ENCODE results near the gene COL18A1.
"Not testable (repeated sequence)": the region's sequence is repeated elsewhere in the genome, so short reads cannot be mapped to it uniquely, and the experiment has no call there.

COL18A1 gene

DNA sequence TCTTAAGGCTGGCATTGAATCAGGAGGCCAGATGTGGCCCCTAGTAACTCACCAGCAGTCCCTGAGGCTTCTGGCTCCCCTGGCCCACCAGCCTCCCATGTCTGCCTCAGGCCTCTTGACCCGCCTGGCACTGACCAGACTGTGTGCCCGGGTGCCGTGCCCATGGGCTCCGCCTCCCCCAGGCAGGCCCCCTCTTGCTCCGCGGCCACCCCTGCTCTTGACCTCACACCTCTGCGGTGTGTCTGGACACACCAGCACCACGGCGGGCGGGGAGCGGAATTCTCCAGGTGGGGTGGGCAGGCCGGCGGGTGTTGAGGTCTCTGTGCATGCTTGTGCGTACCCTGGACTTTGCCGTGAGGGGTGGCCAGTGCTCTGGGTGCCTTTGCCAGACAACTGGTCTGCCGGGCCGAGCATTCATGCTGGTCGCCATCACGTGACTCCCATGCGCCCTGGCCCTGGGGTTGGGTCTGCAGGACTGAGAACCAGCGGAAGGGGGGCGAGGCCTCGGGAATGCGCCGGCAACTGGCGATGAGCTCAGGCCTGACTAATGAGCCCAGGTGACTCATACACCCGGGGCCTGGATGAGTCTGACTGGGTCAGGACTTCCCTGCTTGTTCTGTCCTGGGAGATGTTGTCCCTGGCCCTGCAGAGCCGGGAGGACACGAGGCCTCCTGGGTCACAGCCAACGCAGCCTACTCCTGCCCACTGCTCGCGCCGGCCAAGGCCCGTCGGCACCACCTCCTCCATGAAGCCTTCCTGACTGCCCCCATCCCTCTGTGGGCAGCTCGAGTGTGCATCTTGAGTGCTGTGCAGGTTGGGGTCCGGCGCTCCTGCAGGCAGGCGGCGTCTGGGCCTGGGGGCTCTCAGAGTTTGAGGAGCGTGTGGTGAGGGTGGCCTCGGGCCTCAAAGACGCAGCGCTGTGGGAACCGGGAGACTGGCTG lies 22.6 kb downstream of the COL18A1 start:
- DNase-seq (ENCODE audit: low spot score): no peak

DNA sequence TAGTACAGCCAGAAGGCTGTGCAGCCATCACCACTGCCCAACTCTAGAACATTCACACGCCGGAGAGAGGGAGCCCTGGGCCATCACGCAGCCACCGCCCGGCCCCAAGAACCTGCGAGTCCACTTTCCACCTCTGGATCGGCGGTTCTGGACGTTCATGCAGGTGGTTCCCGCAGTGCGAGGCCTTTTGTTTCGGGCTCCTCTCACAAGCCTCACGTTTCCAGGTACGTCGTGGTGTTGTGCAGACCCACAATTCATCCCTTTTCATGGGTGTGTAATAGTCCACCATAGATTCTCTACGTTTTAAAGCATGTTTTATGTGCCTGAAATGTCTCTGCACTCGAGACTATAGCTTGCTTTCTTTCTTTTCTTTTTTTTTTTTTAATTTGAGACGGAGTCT lies 23.6 kb downstream of the COL18A1 start:
- no peak for DNase-seq (ENCODE audit: low spot score)

DNA sequence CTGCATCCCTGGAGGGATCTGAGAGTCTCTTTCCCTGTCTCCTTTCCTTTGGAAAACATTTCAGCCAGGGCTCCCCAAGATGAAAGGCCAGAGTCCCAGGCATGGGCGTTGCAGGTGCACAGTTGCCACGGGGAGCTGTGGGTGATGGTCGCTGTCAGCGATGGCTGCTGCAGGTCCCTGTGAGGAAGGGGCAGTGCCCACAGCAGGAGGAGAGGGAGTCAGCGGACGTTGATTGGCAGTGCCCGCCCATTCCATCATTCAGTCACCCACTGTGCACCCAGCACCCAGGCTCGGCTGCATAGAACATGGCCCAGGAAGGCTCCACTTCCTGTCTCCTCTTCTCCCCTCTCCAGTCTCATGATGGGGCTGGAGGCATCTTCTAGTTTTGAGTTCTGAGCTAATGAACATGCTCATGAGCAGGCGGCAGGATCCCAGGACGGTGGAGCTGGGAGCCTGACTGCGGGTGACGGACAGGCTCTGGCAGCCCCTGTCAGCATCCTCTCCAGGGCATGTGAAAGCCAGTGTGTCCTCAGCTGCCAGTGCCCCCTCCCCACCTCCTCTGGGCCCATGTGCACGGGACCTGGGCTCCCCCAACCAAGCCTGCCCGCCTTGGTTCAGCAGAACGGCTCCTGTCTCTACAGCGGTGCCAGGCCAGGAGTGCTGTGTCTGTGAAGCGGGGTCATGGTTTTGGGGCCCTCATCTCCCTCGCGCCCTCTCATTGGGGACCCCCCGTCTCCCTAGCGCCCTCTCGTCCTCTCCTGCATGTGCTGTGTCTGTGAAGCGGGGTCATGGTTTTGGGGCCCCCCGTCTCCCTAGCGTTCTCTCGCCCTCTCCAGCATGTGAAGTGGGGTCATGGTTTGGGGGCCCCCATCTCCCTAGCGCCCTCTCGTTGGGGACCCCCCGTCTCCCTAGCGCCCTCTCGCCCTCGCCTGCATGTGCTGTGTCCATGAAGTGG lies 24.5 kb downstream of the COL18A1 start:
- DNase-seq (ENCODE audit: low spot score): no peak

DNA sequence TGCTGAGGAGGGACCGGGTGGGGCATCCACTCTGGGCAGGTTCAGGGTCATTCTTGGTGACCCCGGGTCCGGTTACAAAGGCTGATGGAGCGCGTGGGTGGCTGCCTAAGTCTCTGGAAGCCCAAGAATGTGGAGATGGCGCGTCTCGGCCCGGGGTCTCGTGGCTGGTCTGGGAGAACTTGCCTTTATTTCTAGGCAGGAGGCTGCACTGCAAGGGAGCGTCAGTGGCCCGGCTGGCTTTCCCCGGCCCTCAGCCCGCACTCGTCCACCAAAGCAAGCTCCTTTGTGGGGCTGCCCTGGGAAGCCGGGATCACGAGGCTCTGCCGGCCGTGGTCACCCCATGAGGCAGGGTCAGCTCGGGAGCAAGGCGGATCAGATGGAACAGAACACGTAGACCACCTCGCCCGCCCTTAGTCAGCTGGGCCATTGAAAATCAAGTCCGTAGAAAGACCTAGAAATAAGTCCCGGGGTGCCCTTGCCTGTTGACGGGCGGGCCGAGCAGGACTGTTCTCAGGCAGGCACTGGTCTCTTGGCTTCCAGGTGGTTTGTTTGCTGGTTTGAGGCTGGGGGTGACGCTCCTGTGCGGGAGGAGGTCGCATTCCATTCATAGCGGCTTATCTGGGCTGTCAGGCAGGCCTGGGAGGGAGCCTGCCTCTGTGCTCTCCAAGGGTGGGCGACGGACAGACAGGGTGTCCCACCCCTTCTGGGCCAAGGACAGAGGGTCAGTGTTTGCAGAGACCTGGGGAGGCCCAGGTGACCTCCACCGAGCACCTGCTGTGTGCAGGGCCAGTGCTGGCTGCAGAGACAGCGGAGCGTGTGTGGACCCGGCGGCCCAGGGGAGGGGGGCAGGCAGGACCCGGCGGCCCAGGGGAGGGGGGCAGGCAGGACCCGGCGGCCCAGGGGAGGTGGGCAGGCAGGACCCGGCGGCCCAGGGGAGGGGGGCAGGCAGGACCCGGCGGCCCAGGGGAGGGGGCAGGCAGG lies 25.8 kb downstream of the COL18A1 start:
- DNase-seq (ENCODE audit: low spot score): no peak

DNA sequence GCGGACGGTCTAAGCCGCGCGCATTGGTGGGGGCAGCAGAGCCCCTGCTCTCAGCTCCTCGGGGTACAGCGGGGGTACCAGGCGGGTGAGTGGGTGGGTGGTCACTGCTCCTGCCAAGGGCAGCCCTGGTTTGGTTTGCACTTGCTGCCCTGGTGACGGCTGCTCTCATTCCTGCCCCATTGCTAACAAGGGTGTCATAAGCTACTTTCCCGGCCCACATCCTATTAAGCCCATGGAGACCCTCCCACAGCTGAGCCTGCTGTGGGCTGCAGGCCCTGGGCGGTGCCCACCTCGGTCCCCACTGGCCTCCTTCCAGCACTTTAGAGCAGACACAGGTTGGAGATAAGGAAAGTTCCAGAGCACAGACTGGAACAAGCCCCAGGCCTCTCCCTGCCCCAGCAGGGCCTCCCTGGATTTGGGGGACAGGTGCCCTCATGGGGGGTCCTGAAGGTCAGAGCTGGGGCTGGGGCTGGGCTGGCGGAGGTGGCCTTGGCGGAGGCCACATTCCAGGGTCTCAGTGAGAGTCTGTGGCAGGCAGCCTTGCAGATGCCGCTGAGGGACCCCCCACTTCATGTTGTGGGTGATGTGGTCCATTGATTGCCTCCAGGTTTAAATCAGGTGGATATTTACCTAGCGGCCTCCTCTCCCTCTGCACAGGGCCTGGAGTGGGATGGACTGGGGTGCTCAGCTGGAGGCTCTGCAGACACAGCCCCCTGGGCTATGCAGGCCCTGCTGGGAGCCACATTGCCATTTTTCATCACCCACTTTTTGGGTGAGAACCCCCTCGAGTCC lies 27.0 kb downstream of the COL18A1 start:
- DNase-seq (ENCODE audit: low spot score): no peak

DNA sequence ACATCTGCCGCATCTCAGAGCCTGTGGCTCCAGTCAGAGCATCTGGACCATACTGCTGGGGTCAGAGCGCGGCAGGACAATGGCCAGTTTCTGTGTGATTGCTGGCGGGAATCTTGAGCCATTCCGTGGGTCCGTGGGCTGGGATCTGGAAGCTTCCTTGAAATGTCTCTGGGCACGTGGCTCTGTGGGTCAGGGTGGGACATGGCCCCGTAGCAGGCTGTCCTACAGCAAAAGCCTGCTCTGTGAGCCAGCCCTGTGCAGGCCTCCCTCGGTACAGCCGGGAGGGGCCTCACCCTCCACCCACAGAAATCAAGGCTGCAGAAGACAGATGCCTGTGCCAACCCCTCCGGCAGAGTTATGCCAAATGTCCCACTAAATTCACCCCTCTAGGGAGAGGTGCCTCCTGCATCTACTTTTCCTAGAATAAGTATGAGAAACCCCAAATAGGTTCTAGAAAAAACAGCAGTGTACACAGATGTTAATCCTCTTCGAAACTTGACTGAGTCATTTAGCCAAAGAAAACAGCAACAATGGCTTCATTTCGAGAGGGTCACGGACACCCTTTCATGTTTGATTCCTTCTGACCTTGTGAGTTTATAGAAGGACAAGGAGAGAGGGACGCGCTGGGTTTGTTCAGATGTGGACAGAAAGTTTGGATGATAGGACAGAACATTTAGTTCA lies 27.8 kb downstream of the COL18A1 start:
- DNase-seq (ENCODE audit: low spot score): no peak

DNA sequence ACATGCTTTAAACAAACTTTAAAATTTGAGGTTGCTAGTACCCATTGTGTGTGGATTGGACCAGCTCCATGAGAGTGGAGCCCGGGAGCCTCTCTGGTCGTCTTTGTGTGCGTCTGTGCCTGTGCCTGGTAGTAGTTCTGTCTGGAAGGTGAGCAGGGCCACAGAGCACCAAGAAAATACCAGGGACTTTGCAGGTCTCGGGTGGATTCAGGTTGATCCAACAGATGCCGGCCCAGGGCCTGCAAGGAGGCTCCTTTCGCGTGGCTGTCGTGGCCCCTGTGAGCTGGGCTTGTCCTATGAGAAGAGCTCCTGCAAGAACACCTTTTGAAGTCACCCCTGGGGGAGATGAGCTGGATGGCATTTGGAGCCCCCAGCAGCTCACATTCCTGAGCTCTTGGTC lies 28.3 kb downstream of the COL18A1 start:
- DNase-seq (ENCODE audit: low spot score): no peak

DNA sequence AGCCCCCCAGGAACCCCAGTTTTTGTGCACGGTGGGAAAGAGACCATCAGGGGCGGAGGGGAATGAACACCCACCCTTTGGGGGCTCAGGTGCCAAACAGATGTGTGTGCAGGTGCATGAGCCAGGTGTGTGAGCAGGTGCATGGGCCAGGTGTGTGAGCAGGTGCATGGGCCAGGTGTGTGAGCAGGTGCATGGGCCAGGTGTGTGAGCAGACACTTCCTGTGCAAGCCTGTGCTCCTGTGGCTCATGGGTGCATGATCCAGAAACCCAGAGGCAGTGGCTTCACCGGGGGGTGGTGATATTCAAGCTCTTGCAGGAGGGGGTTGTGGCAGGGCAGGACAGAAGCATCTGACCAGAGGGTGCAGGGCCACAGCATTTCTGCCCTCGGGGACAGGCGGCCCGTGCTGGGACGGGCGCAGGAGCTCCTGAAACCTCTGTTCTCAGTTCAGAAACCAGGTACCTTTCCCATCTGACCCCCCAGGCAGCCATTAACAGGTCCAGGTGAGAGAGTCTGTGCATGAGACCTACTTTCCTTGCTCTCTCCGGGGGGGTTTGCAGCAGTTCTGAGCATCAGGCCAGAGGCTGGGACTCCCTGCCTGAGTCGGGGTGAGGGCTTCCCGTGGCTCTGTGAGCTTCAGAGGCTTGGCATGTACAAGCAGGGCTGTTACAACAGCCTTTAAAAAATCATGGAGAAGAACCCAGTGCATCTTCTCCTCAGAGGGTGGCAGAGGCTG lies 29.1 kb downstream of the COL18A1 start:
- no peak for DNase-seq (ENCODE audit: low spot score)

DNA sequence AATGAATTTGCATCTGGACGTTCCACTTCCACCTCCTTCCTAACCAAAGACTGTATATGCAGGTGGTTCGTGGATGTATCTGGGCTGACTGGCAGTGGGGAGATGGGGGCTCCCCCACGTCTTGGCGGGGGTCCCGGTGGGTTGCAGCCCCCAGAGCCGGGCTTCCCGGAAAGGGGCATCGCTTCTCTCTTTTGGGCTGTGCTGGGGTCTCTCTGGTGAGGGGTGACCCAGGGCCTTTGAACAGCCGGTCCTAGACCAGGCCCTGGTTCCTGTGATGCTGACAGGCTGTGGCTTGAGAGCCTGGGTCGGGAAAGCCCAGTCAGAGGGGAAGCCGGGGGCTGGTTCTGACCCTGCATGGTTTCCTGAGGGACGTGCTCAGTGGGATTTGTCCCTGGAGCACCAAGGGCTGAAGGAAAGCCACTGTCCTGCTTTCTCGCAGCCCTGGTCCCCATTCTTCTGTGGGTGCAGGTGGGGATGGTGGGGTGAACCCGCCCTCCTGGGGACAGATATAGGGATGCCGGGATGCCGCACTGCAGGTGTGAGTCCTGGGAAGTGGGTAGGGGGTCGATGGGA lies 29.8 kb downstream of the COL18A1 start:
- no peak for DNase-seq (ENCODE audit: low spot score)

DNA sequence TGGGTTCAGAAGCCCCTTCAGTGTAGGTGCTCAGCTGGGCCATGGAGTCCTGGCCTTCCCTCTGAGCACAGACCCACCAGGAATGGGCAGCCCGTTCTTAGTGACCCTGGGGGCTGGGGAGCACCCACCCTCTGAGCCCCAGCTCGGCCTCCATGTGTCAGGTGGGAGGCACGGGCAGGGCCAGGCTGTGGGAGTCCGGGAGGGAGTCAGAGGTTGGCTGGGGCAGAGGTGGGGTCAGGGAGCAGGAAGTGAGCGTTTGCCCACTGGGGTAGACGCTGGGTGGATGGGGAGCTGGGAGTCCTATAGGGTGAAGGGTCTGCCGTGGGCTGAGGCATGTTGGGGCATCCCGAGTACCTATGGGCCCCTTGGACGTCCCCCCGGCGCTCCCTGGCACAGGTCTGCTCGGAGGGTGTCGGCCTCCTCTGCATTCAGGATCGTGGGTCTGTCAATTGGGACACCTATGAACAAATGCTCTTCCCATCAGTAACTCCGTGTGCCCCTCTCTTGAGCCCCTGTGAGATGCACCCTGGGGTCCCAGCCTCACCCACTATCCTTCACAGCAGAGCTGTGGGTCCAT lies 30.5 kb downstream of the COL18A1 start:
- no peak for DNase-seq (ENCODE audit: low spot score)

DNA sequence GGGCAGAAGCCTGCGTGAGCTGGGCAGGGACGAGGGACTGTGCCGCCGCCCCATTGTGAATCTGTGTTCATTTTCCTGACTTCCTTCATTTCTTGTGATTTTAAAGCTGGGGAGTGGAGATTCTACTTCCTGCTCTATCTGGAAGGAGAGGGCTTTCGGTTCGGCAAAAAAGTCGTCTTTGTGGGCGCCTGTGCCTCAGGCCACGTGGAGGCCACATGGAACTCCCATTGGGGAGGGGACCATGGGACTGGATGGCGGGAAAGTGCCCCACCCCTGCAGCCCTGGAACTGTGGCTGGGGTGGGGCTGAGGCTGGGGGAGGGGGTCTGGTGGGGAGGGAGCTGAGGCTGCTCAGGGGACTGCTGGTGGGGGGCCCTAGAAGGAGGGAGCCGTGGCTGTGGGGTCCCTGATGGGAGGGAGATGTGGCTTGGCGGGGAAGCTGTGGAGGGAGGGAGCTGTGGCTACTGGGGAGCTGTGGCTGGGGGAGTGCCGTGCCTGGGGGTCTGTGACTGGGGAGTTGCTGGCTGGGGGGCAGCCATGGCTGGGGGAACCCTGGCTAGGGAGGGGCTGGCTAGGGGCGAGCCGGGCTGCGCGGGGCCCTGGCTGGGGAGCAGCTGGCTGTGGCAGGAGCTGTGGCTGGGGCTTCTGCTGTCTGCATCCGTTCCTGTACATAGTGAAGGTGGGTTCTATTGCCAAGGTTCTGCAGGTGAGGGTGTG lies 31.5 kb downstream of the COL18A1 start:
- DNase-seq (ENCODE audit: low spot score): peak; percentile 38

DNA sequence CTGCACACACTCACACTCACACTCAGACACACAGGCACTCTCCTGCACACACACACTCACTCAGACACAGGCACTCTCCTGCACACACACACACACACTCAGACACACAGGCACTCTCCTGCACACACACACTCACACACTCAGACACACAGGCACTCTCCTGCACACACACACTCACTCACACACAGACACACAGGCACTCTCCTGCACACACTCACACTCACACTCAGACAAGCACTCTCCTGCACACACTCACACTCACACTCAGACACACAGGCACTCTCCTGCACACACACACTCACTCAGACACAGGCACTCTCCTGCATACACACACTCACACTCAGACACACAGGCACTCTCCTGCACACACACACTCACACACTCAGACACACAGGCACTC lies 32.9 kb downstream of the COL18A1 start:
- not testable (repeated sequence) for DNase-seq (ENCODE audit: low spot score)

DNA sequence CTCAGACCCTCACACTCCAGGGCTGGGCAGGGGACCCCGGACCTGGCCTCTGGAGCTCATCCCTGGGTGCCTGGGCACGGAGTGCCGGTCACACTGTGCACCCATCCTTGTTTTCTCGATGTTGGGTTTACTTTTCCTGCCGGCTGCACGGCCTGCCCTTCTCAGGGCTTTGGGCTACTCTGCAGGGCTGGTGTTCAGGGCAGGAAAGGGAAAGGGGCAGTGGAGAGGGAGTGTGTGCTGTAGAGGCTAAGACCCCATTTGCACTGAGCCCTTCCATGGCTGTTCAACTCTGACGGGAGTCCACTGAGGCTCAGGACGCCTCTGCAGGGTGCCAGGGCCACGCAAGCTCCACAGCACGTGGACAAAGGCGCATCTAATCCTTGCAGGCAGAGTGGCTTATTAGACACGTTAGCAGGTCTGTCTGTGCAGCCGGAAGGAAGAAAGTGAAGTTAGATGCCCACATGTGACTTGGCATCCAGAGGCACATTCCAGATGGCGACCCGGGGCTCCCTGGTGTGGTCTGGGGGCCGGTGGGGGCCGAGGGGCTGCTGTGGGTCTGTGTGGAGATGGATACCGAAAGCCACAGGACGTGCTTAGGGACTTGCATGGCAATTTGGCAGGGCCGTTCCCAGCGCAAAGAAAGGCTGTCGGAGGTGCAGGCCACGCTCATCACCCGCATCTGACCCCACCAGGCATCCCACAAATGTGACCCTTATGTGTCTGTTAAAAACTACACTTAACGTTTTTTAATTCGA lies 33.6 kb downstream of the COL18A1 start:
- DNase-seq (ENCODE audit: low spot score): no peak

DNA sequence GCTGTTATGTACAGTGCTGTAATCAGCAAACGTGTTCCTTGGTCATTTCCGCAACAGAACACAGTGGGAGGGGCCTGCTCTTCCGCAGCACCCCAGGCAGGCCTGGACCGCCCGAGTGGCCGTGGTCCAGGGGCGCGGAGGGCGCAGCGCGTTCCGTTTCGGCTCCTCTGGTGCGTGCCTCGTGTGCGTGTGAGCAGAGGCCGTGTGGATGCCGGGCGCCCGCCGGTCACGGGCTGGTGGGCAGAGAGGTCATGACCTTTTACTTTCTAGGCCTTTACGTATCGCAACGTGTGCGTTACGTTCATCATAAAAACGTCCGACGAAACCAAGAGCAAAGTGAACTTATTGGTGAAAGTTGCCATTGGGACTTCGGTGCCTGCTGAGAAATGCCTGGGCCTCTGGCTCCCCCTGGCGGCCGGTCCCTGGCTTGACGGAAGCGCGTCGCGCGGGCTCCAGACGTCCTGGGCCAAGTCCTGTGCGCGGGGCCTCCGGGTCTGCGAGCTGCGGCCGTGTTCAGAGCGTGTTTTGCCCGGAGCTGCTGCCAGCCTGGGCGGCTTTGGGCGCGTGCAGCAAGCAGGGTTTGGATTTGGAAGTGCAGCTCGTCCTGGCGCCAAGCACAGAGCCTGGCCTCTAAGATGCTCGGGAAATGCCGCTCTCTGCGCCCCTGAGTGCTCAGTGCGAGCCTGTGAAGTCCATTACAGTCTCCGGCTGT lies 34.4 kb downstream of the COL18A1 start:
- DNase-seq (ENCODE audit: low spot score): peak; percentile 83

DNA sequence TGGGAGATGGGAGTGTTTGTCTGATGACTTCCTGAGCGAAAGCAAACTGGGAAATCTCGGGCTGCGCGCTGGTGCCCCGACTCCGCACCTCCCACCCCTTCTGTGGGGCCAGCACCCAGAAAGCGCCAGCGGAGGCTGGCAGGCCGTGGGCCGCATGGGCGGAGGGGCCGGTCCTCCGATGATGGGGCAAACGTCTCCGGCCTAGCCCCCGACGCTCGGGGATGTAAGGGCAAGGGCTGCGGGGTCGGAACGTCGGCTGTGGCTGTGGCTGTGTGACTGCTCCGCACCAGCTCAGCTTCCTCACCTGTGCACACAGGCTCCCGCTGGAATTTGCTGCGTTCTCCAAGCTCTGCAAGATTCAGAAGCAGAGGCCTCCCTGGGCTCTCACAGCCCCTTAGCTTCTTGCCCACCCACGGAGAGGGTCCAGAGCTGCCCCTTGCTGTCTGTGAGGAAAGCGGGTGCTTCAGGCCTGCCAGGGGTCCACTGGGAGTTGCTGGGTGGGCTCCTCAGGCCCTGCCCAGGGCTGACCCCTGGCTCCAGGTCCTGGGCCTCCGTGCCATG lies 35.0 kb downstream of the COL18A1 start:
- DNase-seq (ENCODE audit: low spot score): no peak

DNA sequence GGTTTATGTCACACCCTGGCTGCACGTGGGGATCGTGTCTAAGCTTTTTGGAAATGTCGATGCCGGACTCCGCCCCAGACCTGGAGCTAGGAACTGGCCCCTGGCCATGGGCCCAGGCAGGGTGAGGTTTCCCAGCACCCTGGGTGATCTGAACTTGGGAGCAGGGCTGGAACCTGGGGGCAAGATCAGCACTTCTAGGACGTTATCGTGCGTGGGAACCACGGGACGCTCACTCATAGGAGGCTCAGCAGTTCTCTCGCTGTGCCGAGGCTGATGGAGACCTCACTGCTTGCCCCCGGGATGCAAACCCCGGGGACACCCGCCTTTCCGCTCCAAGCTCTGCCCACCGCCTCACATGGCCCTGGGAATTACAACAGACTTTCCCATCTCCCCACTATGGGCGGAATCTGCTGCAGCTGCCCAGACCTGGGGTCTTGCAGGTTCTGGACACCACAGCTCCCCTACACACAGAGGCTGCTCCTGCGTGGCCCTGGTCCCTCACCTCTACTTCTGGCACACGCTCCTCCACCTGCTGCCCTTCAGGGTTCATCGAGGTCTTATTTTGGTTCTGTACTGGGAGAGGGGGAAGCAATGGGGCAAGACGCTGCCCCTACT lies 35.9 kb downstream of the COL18A1 start:
- DNase-seq (ENCODE audit: low spot score): no peak

All from Ammon's horn (tissue), 1 donor.